ENCODE measurements around the gene DKK1. TPM values are rescaled to one million over a fixed set of nuclear protein-coding genes. Genes with fewer than 3 reads are reported as not detected.
"Not testable (repeated sequence)": the region's sequence is repeated elsewhere in the genome, so short reads cannot be mapped to it uniquely, and the experiment has no call there.

DKK1 gene
- total RNA-seq, 2 experiments from 2014 or later: not detected

GRCh38 chr10:52353960-52354394 lies 39.9 kb downstream of the DKK1 start:
- H3K36me3 Mint-ChIP-seq: no peaks in the 10 kb centered on the region
- intact Hi-C loops (cut with micrococcal nuclease): no loop called here
- no peak for DNase-seq
- H3K4me1 Mint-ChIP-seq (ENCODE audit: low read depth): no peaks in the 10 kb centered on the region
- ChIA-PET CTCF (no interaction called here), POLR2A (no interaction called here)
- no peak overlapping the region for H3K27ac Mint-ChIP-seq
- no peaks in the 10 kb centered on the region for H3K9me3 Mint-ChIP-seq
- no peak overlapping the region for H3K4me3 Mint-ChIP-seq
- no peaks in the 10 kb centered on the region for H3K27me3 Mint-ChIP-seq

- Mint-ChIP-seq H3K4me1 (ENCODE audit: low read depth) (no peaks in the 10 kb centered on the region), H3K9me3 (peaks cover 3% of the 10 kb centered on the region), H3K27me3 (no peaks in the 10 kb centered on the region), H3K27ac (no peak overlapping the region), H3K4me3 (no peak overlapping the region), H3K36me3 (no peaks in the 10 kb centered on the region)
- DNase-seq: no peak
- intact Hi-C loops (cut with micrococcal nuclease): no loop called here
- ChIA-PET CTCF (no interaction called here), POLR2A (no interaction called here)
Observed at GRCh38 chr10:52357971-52358370, 43.9 kb downstream of the DKK1 start.

GRCh38 chr10:52359441-52359840 lies 45.4 kb downstream of the DKK1 start:
- intact Hi-C loops (cut with micrococcal nuclease): no loop called here
- CTCF ChIA-PET: no interaction called here
- Mint-ChIP-seq H3K4me1 (ENCODE audit: low read depth) (no peaks in the 10 kb centered on the region), H3K27ac (no peak overlapping the region), H3K27me3 (no peaks in the 10 kb centered on the region), H3K4me3 (no peak overlapping the region), H3K9me3 (peaks cover 9% of the 10 kb centered on the region), H3K36me3 (no peaks in the 10 kb centered on the region)
- DNase-seq: no peak
- POLR2A ChIA-PET: no interaction called here

GRCh38 chr10:52365547-52366432 lies 51.7 kb downstream of the DKK1 start:
- H3K4me3 Mint-ChIP-seq; POLR2A ChIA-PET; H3K36me3 Mint-ChIP-seq; H3K27ac Mint-ChIP-seq; CTCF ChIA-PET; H3K9me3 Mint-ChIP-seq; H3K4me1 Mint-ChIP-seq (ENCODE audit: low read depth); intact Hi-C loops (cut with micrococcal nuclease); H3K27me3 Mint-ChIP-seq; DNase-seq: not testable (repeated sequence)
